Activated T-cell treated with anti-CD3 and anti-CD28 coated beads, Interleukin-2, amount 50 U/mL, for 4 hours (primary cell): ENCODE data around the gene SPATA13. TPM values are rescaled to one million over a fixed set of nuclear protein-coding genes. Genes with fewer than 3 reads are reported as not detected.

ENCODE experiments used
- ATAC-seq, 2 donors: fragments of 200-7000 bp; cut with Tn5 transposase; one replicate each; pipeline ENCODE4 v1.10.0; 2021
- DNase-seq: peaks from one replicate; pipeline ENCODE4 v3.0.0-alpha.2; 2020
- H3K27me3 Mint-ChIP-seq: one replicate; pipeline ENCODE4 v1.8.0; 2021; ENCODE audit warnings: low read depth, mixed read lengths
- H3K36me3 Mint-ChIP-seq: one replicate; pipeline ENCODE4 v1.8.0; 2022; ENCODE audit warnings: mixed read lengths; ENCODE audit not compliant: insufficient read depth
- H3K4me1 Mint-ChIP-seq: one replicate; pipeline ENCODE4 v1.8.0; 2021; ENCODE audit warnings: low read depth, mixed read lengths
- H3K4me3 Mint-ChIP-seq: one replicate; pipeline ENCODE4 v1.8.0; 2021; ENCODE audit warnings: mild to moderate bottlenecking, moderate library complexity, mixed read lengths
- H3K9me3 Mint-ChIP-seq: one replicate; pipeline ENCODE4 v1.8.0; 2021; ENCODE audit warnings: mixed read lengths
- total RNA-seq, 3 donors: library from RNA; stranded (reverse); gene quantifications; one replicate each; pipeline ENCODE4 v1.2.1, GENCODE V29; 2021

Gene SPATA13
- total RNA-seq, 3 donors from 2014 or later, result 50.3 to 54.0 (median 52.8) TPM

DNA sequence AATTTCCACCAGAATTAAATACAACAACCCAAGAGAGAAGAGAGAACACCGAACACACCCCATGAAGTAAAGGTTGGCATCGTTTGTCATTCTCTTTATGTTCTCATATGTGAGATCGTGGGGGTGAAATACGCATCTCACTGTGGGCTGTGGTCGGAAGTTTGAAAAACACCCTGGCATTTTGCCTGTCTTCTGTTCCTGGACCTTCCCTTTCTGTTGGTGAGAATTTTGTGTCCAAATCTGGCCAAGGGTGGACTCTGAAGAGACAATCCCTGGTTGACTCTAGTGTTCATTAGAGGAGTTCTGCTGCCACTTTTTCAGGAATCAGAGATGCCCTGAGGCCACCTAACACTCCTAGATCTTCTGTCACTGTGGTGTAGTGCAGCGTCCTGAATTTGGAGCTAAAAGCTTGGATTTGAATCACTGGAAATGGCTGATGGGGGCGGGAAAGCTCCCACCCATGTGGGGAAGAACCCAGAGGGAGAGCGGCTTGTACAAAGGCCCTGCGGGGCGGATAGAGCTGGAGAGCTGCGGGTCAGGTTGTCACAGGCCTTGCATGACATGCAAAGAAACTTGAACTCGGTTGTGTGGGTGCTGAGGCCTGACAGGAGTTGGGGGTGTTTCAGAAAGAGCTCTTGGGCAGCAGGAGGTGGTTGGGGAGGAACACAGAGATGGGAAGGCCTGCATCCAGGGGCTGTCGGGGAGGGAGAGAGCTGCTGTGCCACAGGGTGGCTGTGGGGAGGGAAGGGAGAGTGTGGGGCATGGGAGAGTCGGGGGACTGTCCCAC lies 11.1 kb upstream of the SPATA13 start:
- ATAC-seq (no peak), DNase-seq (no peak)
- peaks cover 3% of the 10 kb centered on the region for H3K4me1 Mint-ChIP-seq
- peaks cover 3% of the 10 kb centered on the region for H3K27me3 Mint-ChIP-seq
- no peaks in the 10 kb centered on the region for H3K9me3 Mint-ChIP-seq
- H3K4me3 Mint-ChIP-seq, result no peak overlapping the region
- H3K36me3 Mint-ChIP-seq, result no peaks in the 10 kb centered on the region

DNA sequence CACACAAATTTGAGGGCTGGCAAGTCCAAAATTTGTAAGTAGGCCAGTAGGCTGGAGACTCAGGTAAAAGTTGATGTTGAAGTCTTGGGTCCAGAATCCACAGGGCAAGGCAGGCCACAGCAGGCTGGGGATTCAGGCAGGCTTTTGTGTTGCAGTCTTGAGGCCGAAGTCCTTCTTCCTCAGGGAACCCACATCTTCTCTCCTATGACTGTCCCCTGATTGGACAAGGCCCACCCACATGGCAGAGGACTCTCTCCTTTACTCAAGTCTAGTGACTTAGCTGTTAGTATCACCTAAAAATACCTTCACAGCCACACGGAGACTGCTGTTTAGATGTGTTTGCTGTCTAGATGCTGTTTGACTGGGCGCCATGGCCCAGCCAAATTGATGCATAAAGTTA lies 9.9 kb upstream of the SPATA13 start:
- Mint-ChIP-seq H3K4me1 (peaks cover 3% of the 10 kb centered on the region), H3K36me3 (no peaks in the 10 kb centered on the region), H3K4me3 (no peak overlapping the region), H3K27me3 (peaks cover 3% of the 10 kb centered on the region), H3K9me3 (no peaks in the 10 kb centered on the region)
- ATAC-seq (no peak), DNase-seq (no peak)

DNA sequence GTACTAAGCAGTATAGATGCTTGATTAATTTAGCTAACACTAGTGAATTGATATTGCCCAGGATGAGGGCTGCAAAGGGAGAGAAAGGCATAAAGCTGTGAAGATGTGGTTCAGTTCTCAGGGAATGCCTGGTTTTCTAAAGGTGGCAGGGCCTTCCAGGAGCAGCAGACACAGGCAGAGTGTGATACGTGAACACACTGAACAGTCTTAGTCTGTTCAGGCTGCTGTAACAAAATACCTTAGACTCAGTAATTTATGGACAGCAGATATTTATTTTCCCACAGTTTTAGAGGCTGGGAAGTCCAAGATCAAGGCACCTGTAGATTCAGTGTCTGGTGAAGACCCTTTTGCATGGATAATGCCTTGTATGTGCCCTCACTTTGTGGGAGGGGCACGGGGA lies 8.7 kb upstream of the SPATA13 start:
- no peaks in the 10 kb centered on the region for H3K36me3 Mint-ChIP-seq
- DNase-seq (no peak), ATAC-seq (no peak)
- no peak overlapping the region for H3K4me3 Mint-ChIP-seq
- H3K27me3 Mint-ChIP-seq, result peaks cover 3% of the 10 kb centered on the region
- H3K9me3 Mint-ChIP-seq, result no peaks in the 10 kb centered on the region
- peaks cover 3% of the 10 kb centered on the region for H3K4me1 Mint-ChIP-seq

DNA sequence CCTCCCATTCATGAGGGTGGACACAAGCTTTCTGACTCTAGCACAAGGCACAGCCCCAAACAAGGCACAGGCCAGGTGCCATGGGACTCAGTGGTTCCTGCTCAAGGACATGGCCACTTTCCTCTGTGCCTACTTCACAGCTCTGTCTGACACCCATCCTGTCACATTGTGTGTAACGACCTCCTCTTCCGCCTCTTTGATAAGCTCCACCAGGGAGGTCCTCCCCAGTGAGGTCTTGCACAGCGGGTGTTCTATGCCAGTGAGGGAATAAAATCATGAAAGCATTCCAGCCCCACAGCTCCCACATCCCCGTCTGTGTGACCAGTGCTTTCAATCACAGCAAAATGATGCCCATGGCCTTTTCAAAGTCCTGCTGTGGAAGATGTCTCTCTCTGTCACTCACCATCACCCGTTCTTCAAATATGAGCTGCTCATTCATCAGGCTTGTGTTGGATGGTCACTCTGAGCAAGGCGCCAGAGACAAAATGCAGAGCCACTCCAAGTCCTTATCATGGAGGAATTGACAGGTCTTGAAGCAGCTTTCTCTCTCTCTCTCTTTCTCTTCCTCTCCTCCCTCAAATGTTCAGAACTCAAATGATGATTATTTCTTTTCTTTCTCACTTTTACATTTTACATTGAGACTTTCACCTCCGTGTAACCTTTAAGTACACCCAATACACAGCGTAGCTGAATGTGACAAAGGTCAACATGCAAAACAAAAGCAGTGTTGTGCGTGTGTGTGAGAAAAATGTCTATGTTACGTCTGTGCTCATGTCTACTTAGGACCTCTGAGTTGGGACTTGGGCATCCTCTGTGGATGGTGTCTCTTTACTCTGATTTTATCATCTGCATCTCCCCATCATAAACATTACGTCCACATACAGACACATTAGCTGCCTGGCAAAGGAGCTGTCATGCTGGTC lies 8.0 kb upstream of the SPATA13 start:
- DNase-seq (no peak), ATAC-seq (no peak)
- H3K9me3 Mint-ChIP-seq, result no peaks in the 10 kb centered on the region
- H3K4me3 Mint-ChIP-seq, result no peak overlapping the region
- no peaks in the 10 kb centered on the region for H3K36me3 Mint-ChIP-seq
- peaks cover 3% of the 10 kb centered on the region for H3K4me1 Mint-ChIP-seq
- H3K27me3 Mint-ChIP-seq, result peaks cover 3% of the 10 kb centered on the region

DNA sequence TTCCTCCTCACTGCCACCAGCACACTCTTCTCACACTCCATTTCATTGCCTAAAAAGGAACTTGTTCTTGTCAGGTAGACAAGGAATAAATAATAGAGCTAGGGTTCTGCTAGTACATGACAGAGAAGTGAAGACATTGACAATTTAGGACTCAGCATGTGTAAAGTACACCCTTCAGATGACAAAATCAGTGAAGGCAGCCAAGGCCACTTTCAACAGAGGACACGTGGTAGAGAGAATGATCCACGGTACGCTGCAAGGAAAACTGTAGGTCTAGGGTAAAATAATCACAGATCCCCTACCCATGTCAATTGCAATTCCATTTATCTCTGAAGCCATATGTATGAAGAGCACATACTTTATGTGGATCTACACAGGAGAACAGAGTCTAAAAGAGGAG lies 7.2 kb upstream of the SPATA13 start:
- Mint-ChIP-seq H3K9me3 (no peaks in the 10 kb centered on the region), H3K4me1 (peaks cover 3% of the 10 kb centered on the region), H3K4me3 (no peak overlapping the region), H3K27me3 (peaks cover 3% of the 10 kb centered on the region), H3K36me3 (no peaks in the 10 kb centered on the region)
- ATAC-seq, result no peak
- DNase-seq, result no peak

DNA sequence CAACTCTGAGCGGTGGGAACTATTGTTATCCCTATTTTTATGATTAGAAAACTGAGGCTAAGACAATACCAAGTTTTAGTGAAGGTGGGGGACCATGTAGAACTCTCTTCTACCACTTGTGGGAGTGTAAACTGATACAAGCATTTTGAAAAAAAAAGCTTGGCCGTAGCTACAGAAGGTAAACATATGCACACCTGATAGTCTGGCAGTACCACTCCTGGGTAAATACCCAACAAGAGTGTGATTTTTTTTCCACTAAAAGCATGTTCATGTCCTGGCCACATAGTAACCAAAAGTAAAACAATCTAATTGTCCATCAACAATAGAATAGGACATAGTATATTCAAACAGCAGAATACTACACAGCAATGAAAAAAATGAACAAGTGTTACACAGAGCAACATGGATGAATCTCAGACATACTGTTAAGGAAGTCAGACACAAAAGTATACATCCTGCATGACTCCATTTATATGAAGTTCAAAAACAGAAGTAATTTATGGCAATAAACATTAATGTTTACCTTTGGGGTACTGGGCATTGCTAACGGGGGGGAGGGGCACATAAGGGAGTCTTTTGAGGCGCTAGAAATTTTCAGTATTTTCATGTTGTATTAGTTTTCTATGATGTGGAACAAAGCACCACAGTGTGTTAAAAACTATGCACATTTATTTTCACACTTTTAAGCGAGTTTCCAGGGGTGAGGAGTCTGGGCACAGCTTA lies 6.4 kb upstream of the SPATA13 start:
- Mint-ChIP-seq H3K9me3 (no peaks in the 10 kb centered on the region), H3K4me1 (peaks cover 3% of the 10 kb centered on the region), H3K4me3 (no peak overlapping the region), H3K36me3 (no peaks in the 10 kb centered on the region), H3K27me3 (no peaks in the 10 kb centered on the region)
- ATAC-seq, result no peak
- no peak for DNase-seq

DNA sequence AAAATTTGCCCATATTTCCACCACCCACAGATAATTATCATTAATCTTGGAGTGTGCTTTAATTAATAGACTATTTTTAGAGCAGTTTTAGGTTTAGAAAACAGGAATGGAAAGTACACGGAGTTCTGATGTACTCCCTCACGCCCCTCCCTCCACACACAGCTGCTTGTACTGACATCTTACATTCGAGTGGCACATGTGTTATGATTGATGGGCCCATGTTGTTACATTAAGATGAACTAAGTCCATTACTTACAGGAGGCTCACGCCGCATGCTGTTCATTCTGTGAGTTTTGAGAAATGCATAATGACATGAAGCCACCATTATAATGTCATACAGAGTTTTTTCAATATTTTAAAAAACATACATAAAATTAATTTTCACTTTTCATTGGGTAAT lies 1.2 kb upstream of the SPATA13 start:
- H3K27me3 Mint-ChIP-seq, result peaks cover 6% of the 10 kb centered on the region
- no peak for ATAC-seq
- H3K9me3 Mint-ChIP-seq, result no peaks in the 10 kb centered on the region
- no peak for DNase-seq
- H3K4me1 Mint-ChIP-seq, result peaks cover 12% of the 10 kb centered on the region
- H3K4me3 Mint-ChIP-seq, result no peak overlapping the region
- H3K36me3 Mint-ChIP-seq, result no peaks in the 10 kb centered on the region

DNA sequence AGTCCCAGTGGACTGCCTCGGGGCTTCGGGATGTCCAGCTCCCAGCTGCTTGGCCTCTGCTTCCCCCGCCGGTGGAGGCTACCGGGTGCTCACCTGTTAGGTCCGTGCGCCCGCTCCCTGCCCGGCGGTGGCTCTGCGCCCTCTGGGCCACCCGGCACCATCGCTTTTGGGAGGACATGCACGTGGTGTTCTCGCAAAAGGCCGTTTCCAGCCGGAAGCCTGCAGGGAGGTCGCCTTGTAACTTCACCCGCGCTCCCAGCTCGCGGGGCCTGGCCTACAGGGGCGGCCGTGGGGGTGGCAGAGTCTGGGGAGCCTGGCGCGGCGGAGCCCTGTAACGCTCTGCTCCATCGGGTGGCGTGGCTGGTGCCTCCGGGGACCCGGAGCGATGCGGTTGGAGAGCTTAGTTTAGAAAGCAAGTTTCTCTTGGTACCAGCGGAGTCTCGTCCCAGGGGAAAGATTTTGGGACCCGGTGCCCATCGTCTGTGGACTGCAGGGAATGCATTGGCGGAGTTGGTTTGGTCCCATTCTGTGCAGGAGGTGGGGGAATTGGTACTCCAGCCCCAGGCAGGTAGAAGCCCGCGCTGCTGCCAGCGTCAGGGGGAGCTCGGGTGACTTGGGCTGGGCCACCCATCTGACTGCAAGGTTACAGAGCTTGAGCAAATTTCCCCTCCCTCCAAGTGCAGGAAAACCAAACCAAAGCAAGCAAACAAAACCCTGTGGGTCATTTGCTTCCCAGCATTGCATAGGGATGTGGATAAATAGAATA lies 673 bp downstream of the SPATA13 start:
- Mint-ChIP-seq H3K4me1 (peaks cover 12% of the 10 kb centered on the region), H3K27me3 (peaks cover 6% of the 10 kb centered on the region), H3K9me3 (no peaks in the 10 kb centered on the region), H3K4me3 (peak overlapping the region; percentile 87), H3K36me3 (peaks cover 2% of the 10 kb centered on the region)
- DNase-seq (peak; percentile 32), ATAC-seq (peak; percentile 69 to 71)

DNA sequence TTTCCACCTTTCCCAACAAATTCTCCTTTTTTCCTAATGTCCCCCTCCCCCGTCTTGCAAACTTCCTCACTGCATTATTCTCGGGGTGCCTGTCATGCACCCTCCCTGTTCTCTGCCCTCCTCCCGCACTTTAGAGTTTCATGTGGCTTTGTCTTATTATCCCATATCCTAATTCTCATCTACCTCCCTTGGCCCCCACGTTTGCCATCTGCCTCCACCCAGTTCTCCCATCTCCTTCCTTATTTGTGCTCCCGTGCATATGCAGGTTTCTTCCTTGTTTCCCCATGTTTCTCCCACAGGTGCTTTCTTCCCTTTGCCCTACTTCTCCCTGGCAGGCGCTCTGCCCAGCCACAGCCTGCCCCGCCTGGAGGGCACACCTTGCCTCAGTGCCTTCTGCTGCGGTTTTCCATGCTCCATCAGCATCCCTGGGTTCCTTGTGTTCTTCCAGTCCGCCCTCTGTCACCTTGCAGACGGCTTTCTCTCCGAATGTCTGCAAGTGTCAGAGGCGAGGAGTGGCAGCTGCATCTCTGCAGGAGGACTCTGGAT lies 1.5 kb downstream of the SPATA13 start:
- DNase-seq (no peak), ATAC-seq (no peak)
- peaks cover 3% of the 10 kb centered on the region for H3K36me3 Mint-ChIP-seq
- peaks cover 12% of the 10 kb centered on the region for H3K4me1 Mint-ChIP-seq
- peak overlapping the region; percentile 87 for H3K4me3 Mint-ChIP-seq
- no peaks in the 10 kb centered on the region for H3K9me3 Mint-ChIP-seq
- peaks cover 6% of the 10 kb centered on the region for H3K27me3 Mint-ChIP-seq

DNA sequence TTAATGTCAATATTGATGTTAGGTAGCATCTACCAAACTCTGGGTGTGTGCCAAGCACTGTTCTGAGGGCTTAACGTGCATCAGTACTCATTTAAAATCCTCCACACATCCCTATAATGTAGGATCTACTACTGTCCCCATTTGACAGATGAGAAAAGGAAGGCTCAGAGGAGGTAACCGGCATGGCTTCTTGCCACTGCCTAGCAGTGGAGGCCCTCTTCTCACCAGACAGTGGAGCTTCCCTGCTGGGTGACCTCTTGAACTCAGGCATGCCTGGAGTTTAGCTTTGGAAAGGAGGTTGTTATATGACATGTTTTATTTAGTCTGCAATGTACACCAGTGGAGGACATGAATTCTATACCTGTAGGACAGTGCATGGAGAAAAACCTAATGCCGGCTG lies 2.1 kb downstream of the SPATA13 start:
- Mint-ChIP-seq H3K27me3 (peaks cover 6% of the 10 kb centered on the region), H3K36me3 (peaks cover 4% of the 10 kb centered on the region), H3K4me1 (peaks cover 12% of the 10 kb centered on the region), H3K4me3 (peak overlapping the region; percentile 87), H3K9me3 (no peaks in the 10 kb centered on the region)
- no peak for ATAC-seq
- DNase-seq, result no peak

DNA sequence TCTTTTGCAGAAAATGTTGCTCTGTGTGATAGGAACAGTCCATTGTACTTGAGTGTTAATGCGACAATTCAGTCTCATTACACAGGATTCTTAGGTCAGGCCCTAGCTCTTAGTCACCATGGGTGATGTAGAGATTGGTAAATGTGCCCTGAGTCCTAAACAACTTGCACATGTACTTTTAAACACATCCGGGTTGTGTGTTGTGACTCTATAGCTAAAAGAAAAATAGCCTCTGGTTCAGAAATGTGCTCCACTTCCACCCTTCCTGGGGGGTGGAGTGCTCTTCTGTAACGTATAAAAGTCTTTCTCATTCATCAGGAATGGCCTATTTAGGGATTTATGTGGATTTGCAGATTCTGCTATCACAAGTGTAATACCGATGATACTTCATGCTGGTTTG lies 5.2 kb downstream of the SPATA13 start:
- DNase-seq (no peak), ATAC-seq (no peak)
- peaks cover 5% of the 10 kb centered on the region for H3K36me3 Mint-ChIP-seq
- H3K27me3 Mint-ChIP-seq, result peaks cover 6% of the 10 kb centered on the region
- no peaks in the 10 kb centered on the region for H3K9me3 Mint-ChIP-seq
- H3K4me1 Mint-ChIP-seq, result peaks cover 16% of the 10 kb centered on the region
- H3K4me3 Mint-ChIP-seq, result no peak overlapping the region

DNA sequence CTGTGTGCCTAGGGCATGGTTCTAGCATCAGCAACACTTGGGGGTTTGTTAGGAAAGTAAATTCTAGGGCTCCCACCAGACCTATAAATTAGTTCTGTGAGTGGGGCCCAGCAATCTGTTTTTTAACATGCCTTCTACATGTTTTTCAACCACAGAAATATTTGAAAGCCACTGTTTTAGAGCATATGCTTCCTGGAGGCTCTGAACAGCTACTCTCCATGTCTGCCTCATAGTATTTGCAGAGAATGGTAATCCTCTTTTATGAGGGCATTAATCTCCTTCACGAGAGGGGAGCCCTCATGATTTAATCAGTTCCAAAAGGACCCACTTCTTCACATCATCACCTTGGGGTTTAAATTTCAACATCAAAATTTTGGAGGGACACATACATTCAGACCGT lies 6.0 kb downstream of the SPATA13 start:
- Mint-ChIP-seq H3K36me3 (peaks cover 5% of the 10 kb centered on the region), H3K9me3 (no peaks in the 10 kb centered on the region), H3K4me3 (no peak overlapping the region), H3K4me1 (peaks cover 14% of the 10 kb centered on the region), H3K27me3 (peaks cover 6% of the 10 kb centered on the region)
- DNase-seq, result no peak
- no peak for ATAC-seq

DNA sequence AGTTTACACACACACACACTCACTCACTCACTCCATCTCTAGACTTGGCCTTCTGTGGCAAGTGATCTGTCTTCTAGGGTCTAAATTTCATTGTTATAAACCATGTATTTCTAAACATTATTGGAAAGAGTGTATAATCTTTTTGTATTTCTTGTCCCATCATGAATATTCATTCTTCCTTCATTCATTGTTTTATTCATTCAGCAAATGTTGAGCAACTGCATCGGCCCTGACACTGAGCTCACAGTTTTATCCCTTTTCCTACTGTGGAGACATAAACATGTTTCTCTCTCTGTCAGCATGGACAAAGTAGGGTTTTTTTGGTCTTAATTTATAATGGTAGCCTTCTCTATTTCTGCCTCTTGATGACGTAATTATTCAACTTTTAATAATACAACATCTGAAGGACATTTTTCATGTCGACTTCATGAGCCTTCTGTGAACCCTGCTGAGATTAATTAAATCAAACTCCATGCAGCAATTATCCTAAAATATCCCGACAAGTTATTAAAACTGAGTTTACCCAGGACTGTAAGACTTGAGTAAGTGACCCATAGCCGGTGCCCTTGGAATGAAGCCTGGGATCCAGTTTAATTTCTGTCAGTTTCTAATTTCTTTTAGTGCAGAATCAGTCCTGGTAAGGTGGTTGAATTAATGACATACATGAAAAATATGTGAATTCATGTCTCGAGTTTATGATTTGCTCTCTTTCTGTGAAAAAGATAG lies 7.3 kb downstream of the SPATA13 start:
- Mint-ChIP-seq H3K27me3 (no peaks in the 10 kb centered on the region), H3K9me3 (no peaks in the 10 kb centered on the region), H3K4me1 (peaks cover 4% of the 10 kb centered on the region), H3K4me3 (no peak overlapping the region), H3K36me3 (peaks cover 5% of the 10 kb centered on the region)
- DNase-seq (no peak), ATAC-seq (no peak)
